GM06990 (cell line): ENCODE measurements around the gene PRUNE2.

Experiments used
- DNase-seq: peaks from one replicate; pipeline ENCODE4 v3.0.0-alpha.2; 2011; ENCODE audit not compliant: insufficient read length; ENCODE audit errors: extremely low read depth
- H3K27me3 ChIP-seq: replicated peaks from 2 replicates; pipeline ENCODE4 v1.6.0; 2011; ENCODE audit warnings: low read length; ENCODE audit not compliant: control insufficient read depth, insufficient read depth
- H3K36me3 ChIP-seq: 2 replicates; pipeline ENCODE4 v1.5.1; 2011; ENCODE audit warnings: low read length; ENCODE audit not compliant: control insufficient read depth, insufficient read depth
- H3K4me3 ChIP-seq: replicated peaks from 2 replicates; pipeline ENCODE4 v1.5.1; 2011; ENCODE audit warnings: low read depth, mild to moderate bottlenecking, control low read depth, low read length
- CTCF ChIP-seq: IDR thresholded peaks from 2 replicates; pipeline ENCODE4 v1.5.1; 2011; ENCODE audit warnings: low read length, control low read depth, mild to moderate bottlenecking, inconsistent platforms; ENCODE audit not compliant: insufficient read depth, poor library complexity, severe bottlenecking

PRUNE2 gene

GRCh38 chr9:76707510-76707909 lies 198.4 kb downstream of the PRUNE2 start:
- Histone ChIP-seq H3K4me3 (no peak overlapping the region), H3K27me3 (no peaks in the 10 kb centered on the region; the same call in none of the 2 replicates), H3K36me3 (no peaks in the 10 kb centered on the region)
- DNase-seq, result peak; percentile 15
- no peak for TF ChIP-seq CTCF

DNA sequence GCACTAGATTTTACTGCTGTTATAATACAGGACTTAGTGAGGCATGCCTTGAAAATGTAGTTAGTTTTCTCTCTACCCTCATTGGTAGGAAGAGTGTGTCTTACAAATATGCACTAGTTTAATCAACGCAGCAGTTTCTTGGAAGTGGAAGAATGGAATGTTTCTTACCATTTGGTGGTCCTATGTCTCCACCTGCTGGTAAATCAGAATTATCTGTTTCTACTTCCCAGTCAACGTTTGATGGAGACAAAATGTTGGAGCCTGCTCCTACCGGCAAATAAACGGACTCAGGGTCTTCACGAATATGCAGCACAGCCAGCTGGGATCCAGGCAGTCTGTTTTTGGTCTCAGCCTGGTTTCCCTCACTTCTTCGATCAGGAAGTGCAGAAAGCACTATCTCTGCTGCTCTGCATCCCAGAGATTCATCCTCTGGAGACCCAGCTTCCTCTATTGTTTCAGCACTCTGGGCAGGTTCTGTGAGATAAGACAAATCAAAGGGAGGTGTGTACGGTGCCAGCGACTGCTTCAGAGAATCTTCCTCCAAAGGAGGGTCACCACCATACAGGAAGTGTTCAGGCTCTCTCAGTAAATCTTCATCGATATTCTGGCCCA lies 201.2 kb downstream of the PRUNE2 start:
- peak; percentile 51 for TF ChIP-seq CTCF
- Histone ChIP-seq H3K27me3 (no peaks in the 10 kb centered on the region; the same call in none of the 2 replicates), H3K36me3 (no peaks in the 10 kb centered on the region), H3K4me3 (no peak overlapping the region)
- no peak for DNase-seq

DNA sequence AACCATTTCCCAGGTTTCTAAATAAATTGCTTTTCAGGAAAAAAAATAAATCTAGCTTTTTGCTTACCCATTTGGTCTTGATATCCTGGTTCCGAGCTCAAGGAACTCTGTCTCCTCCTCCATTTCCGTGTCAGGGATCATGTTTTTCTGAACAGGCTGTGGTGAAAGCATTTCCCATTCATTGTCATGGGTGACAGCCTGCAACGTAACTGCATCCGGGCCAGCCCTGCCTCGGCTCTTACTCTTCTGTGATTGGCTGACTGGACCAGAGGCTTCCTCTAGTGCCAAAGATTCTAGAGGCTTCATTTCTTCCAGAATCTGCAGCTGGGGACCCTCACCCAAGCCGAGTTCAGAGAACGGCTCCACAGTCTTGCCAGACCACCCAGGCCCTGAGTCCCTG lies 202.6 kb downstream of the PRUNE2 start:
- DNase-seq, result no peak
- TF ChIP-seq CTCF, result no peak
- Histone ChIP-seq H3K4me3 (no peak overlapping the region), H3K36me3 (no peaks in the 10 kb centered on the region), H3K27me3 (no peaks in the 10 kb centered on the region; the same call in 1 of the 2 replicates)

DNA sequence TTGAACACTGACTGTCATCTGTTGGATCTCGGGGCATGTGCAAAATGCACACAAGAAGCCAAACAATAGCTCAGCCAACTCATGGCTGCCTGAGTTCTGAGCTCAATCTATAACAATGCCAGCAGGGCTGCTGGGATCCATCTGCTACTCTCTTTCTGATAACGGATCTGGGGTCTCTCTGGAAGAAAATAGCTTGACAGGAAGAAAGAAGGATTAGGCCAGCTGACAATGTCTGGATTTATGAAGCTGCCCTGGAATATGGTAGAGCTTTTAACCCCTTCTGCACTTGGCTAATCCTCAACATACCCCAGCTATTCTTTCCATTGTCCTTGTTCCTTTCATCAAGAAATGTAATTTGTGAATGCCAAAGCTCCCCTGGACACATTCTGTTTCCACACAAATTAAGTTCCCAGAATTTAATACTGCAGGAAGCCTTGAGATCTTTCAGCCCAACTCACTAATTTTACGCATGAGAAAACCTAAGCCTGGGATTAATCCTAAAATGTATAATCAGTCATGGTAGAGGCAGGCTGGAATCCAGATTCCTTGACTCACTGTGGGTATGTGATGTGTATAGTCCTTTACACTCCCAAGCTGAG lies 204.4 kb downstream of the PRUNE2 start:
- no peak overlapping the region for H3K4me3 ChIP-seq
- TF ChIP-seq CTCF, result no peak
- H3K36me3 ChIP-seq, result no peaks in the 10 kb centered on the region
- no peak for DNase-seq
- no peaks in the 10 kb centered on the region for H3K27me3 ChIP-seq

GRCh38 chr9:76700916-76701315 lies 205.0 kb downstream of the PRUNE2 start:
- no peaks in the 10 kb centered on the region for H3K36me3 ChIP-seq
- no peaks in the 10 kb centered on the region for H3K27me3 ChIP-seq
- no peak for TF ChIP-seq CTCF
- H3K4me3 ChIP-seq, result no peak overlapping the region
- DNase-seq, result no peak
